ENCODE data around the gene PLCG2. TPM values are rescaled to one million over a fixed set of nuclear protein-coding genes. Genes with fewer than 3 reads are reported as not detected.

Gene PLCG2
- total and polyA plus RNA-seq, 2 of the 8 experiments (the other 6 are each of a cell fraction or from before 2014, with no cell fraction given) = 6.1 to 6.9 TPM

DNA sequence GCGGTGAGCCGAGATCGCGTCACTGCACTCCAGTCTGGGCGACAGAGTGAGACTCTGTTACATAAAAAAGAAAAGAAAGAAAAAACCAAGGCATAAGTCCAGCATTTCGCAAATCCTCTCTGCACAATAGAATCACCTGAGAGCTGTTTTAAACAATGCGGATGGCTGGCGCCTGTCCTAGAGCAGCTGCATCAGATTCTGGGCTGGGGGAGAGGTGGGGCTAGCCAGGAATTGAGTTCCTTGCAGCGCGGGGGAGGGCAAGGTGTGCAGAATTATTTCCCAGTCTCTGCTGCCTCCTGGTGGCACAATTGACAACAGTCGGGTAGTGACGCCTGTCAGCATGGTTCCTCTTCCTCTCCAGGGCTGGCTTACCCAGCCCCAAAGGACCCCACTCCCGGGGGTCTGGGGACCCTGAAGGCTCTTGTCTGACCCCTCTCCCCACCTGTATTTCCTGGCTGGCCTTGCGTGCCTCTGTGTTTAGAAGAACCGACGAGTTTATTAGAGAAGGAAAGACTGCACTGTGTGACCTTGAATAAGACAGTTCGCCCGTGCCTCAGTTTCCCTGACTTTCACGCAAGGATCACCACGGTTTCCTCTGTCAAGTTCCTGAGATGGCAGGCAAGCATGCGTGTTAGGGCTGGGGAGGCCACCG lies 41.1 kb upstream of the PLCG2 start (continued):
- TF ChIP-seq RFX5 (IDR thresholded peaks at IDR 0.05; ENCODE audit: borderline replicate concordance, low read depth, low read length) (no peak), ZNF274 (IDR thresholded peaks at IDR 0.05; ENCODE audit: borderline replicate concordance, extremely low read depth, low read length) (no peak), CEBPB (IDR thresholded peaks at IDR 0.05; ENCODE audit: low read depth, low read length) (peak; percentile 81), PHF8 (conservative IDR thresholded peaks at IDR 0.05; ENCODE audit: low read depth, low read length) (no peak), KDM4A (IDR thresholded peaks at IDR 0.05; ENCODE audit: low read depth, low read length, severe bottlenecking) (no peak), TAF7 (optimal IDR thresholded peaks at IDR 0.05; ENCODE audit: borderline replicate concordance, low read depth, low read length) (no peak), JUND (IDR thresholded peaks at IDR 0.05; ENCODE audit: low read length) (peak; percentile 52; the same call in 1 of the 2 replicates), EZH2 (IDR thresholded peaks at IDR 0.05; ENCODE audit: low read depth, low read length, severe bottlenecking) (no peak), SP2 (IDR thresholded peaks at IDR 0.05; ENCODE audit: low read length) (no peak), BCL11A (IDR thresholded peaks at IDR 0.05; ENCODE audit: low read depth in 2 of 2, low read length in 2 of 2) (no peak), BACH1 (IDR thresholded peaks at IDR 0.05; ENCODE audit: low read length) (no peak), RXRA (IDR thresholded peaks at IDR 0.05; ENCODE audit: insufficient read depth, low read depth, low read length) (no peak), POU5F1 (IDR thresholded peaks at IDR 0.05; ENCODE audit: low read depth, low read length) (no peak), YY1 (IDR thresholded peaks at IDR 0.05; ENCODE audit: low read depth, low read length) (no peak), HDAC6 (IDR thresholded peaks at IDR 0.05; ENCODE audit: low read depth, low read length) (no peak), EP300 (IDR thresholded peaks at IDR 0.05; ENCODE audit: borderline replicate concordance in 1 of 2, low read depth in 2 of 2, low read length in 2 of 2) (peak in 1 of 2 experiments; percentile 71; a peak in 1 of 3 replicates), JUN (IDR thresholded peaks at IDR 0.05; ENCODE audit: low read depth, low read length) (no peak), CHD2 (IDR thresholded peaks at IDR 0.05; ENCODE audit: low read length) (peak; percentile 62), BRCA1 (IDR thresholded peaks at IDR 0.05; ENCODE audit: low read depth, low read length) (peak; percentile 13; the same call in 1 of the 2 replicates), POLR2A (IDR thresholded peaks at IDR 0.05; ENCODE audit: control extremely low read depth in 1 of 2, low read depth in 2 of 2, low read length in 2 of 2) (no peak), KDM1A (IDR thresholded peaks at IDR 0.05; ENCODE audit: borderline replicate concordance, low read length) (no peak), SIX5 (IDR thresholded peaks at IDR 0.05; ENCODE audit: low read depth, low read length) (no peak), ATF3 (IDR thresholded peaks at IDR 0.05; ENCODE audit: insufficient read depth, low read depth, low read length) (no peak)
- TF ChIP-seq, protein P1, sequence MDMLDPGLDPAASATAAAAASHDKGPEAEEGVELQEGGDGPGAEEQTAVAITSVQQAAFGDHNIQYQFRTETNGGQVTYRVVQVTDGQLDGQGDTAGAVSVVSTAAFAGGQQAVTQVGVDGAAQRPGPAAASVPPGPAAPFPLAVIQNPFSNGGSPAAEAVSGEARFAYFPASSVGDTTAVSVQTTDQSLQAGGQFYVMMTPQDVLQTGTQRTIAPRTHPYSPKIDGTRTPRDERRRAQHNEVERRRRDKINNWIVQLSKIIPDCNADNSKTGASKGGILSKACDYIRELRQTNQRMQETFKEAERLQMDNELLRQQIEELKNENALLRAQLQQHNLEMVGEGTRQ (IDR thresholded peaks at IDR 0.05; ENCODE audit: low read length) = no peak
